GM12878 (cell line): Measurements from ENCODE around the gene CBX7. TPM values are rescaled to one million over a fixed set of nuclear protein-coding genes. Genes with fewer than 3 reads are reported as not detected.

Experiments used
- BHLHE40 ChIP-seq, 2 experiments: fragments of 450-650 bp in 1 of 2; IDR thresholded peaks; 2 replicates each; pipeline ENCODE4 v1.6.1; 2011 to 2017; ENCODE audit warnings: low read depth in 2 of 2, borderline replicate concordance in 1 of 2, improper control_type of control experiment in 1 of 2, low read length in 1 of 2, mild to moderate bottlenecking in 1 of 2
- CBFB ChIP-seq: IDR thresholded peaks from 2 replicates; pipeline ENCODE4 v1.6.1; 2016; ENCODE audit warnings: antibody characterized with exemption, low read depth
- CHD1 ChIP-seq: IDR thresholded peaks from 2 replicates; pipeline ENCODE4 v1.6.1; 2012; ENCODE audit warnings: low read depth, low read length, improper control_type of control experiment
- DPF2 ChIP-seq: fragments of 450-650 bp; IDR thresholded peaks from 2 replicates; pipeline ENCODE4 v1.6.1; 2017; ENCODE audit warnings: mild to moderate bottlenecking
- IKZF1 ChIP-seq: fragments of 450-650 bp; conservative IDR thresholded peaks from 2 replicates; pipeline ENCODE4 v1.6.1; 2017; ENCODE audit warnings: antibody characterized with exemption, mild to moderate bottlenecking
- NFYA ChIP-seq: IDR thresholded peaks from 2 replicates; pipeline ENCODE4 v1.6.1; 2011; ENCODE audit warnings: low read depth, mild to moderate bottlenecking, low read length, improper control_type of control experiment, borderline replicate concordance
- RBBP5 ChIP-seq: fragments of 200-600 bp; sonication (generic); conservative IDR thresholded peaks from 2 replicates; pipeline ENCODE4 v1.6.1; 2016
- SMAD5 ChIP-seq: IDR thresholded peaks from 2 replicates; pipeline ENCODE4 v1.6.1; 2016; ENCODE audit warnings: antibody characterized with exemption, low read depth
- ZNF592 ChIP-seq: fragments of 450-650 bp; IDR thresholded peaks from 2 replicates; pipeline ENCODE4 v1.6.1; 2017; ENCODE audit warnings: mild to moderate bottlenecking, moderate library complexity
- polyA plus RNA-seq, 11 experiments: library from polyadenylated mRNA; depleted of rRNA in 4 of 11; unstranded in 6 of 11; stranded (reverse) in 5 of 11; fragments of >200 nt; fragmentation: Nextera tagmentation in 4 of 11; fragmentation: Illumina TruSeq in 1 of 11; extraction: Ambion mirVana in 4 of 11; extraction: Trizol in 1 of 11; gene quantifications; 1 replicate in 1 of 11; 2 replicates in 10 of 11; pipeline versions ENCODE4 v1.2.1 to v1.2.3, GENCODE V29; 2011 to 2016; ENCODE audit warnings: inconsistent platforms in 2 of 11, missing spikeins in 2 of 11, low read depth in 1 of 11
- total RNA-seq, 4 experiments: library from RNA; depleted of rRNA in 3 of 4; stranded (reverse); fragments of >200 nt in 3 of 4; fragmentation: Illumina TruSeq in 1 of 4; extraction: Trizol in 1 of 4; gene quantifications; 2 replicates each; pipeline versions ENCODE4 v1.2.1 to v1.2.3, GENCODE V29; 2013 to 2021
- TF ChIP-seq, protein P1 (sequence below): fragments of 450-650 bp; formaldehyde crosslinking; IDR thresholded peaks from 2 replicates; pipeline ENCODE4 v1.4.0; 2022; ENCODE audit warnings: mild to moderate bottlenecking, moderate library complexity

Gene CBX7
- total and polyA plus RNA-seq, 10 of the 15 experiments (the other 5 are each of a cell fraction or from before 2014, with no cell fraction given), result 0.18 to 17.2 (median 5.6) TPM

DNA sequence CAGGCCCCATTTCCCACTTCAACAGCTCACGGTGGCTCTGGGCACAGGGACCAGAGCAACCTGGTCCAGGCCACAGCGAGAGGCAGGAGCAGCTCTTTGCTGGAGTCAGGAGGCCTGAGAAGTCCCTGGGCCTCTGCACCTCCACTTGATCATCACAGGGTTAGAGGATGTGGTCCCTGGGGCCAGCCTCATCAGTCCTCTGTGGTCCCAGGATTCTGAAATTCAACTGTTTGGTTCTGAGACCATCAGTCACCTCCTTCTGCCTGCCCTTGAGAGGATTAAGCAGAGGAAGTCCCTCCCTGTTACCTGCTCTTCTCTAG is 24.9 kb upstream of the CBX7 start (continued):
- TF ChIP-seq, protein P1, sequence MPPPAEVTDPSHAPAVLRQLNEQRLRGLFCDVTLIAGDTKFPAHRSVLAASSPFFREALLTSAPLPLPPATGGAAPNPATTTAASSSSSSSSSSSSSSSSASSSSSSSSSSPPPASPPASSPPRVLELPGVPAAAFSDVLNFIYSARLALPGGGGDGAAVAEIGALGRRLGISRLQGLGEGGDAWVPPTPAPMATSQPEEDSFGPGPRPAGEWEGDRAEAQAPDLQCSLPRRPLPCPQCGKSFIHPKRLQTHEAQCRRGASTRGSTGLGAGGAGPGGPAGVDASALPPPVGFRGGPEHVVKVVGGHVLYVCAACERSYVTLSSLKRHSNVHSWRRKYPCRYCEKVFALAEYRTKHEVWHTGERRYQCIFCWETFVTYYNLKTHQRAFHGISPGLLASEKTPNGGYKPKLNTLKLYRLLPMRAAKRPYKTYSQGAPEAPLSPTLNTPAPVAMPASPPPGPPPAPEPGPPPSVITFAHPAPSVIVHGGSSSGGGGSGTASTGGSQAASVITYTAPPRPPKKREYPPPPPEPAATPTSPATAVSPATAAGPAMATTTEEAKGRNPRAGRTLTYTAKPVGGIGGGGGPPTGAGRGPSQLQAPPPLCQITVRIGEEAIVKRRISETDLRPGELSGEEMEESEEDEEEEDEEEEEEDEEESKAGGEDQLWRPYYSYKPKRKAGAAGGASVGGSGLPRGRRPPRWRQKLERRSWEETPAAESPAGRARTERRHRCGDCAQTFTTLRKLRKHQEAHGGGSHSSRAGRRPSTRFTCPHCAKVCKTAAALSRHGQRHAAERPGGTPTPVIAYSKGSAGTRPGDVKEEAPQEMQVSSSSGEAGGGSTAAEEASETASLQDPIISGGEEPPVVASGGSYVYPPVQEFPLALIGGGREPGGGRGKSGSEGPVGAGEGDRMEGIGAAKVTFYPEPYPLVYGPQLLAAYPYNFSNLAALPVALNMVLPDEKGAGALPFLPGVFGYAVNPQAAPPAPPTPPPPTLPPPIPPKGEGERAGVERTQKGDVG (CRISPR knock-in tag), result no peak
- TF ChIP-seq IKZF1, result no peak
- TF ChIP-seq RBBP5, result no peak
- TF ChIP-seq SMAD5, result no peak
- no peak for TF ChIP-seq NFYA
- no peak for TF ChIP-seq ZNF592
- no peak for TF ChIP-seq BHLHE40 (IDR thresholded peaks at IDR 0.05; ENCODE audit: borderline replicate concordance in 1 of 2, low read depth in 2 of 2, low read length in 1 of 2)
- TF ChIP-seq CBFB, result no peak
- no peak for TF ChIP-seq CHD1
- no peak for TF ChIP-seq DPF2
